Stimulated activated CD8-positive, alpha-beta memory T cell treated with anti-CD3 and anti-CD28 coated beads, Interleukin-15, amount 100 ng/mL, for 24 hours (primary cell): ENCODE measurements around the gene ATP11A.
"Not testable (repeated sequence)": the region's sequence is repeated elsewhere in the genome, so short reads cannot be mapped to it uniquely, and the experiment has no call there.

Experiments
- DNase-seq: peaks from one replicate; pipeline ENCODE4 v3.0.0-alpha.2; 2020; ENCODE audit warnings: low read depth

Gene ATP11A

DNA sequence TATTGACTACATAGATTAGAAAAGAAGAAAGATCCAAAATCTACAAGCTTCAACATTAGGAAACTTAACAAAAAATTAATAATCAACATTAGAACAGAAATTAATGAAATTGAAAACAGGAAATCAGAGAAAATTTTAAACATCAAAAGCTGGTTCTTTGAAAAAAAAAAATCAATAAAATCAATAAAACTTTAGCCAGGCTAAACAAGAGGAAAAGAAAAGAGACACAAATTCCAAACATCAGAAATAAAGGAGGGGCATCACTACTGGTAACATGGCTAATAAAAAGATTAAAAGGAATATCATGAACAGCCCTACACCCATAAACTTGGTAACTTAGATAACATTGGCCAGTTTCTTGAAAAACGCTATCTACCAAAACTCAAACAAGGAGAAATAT, 110.2 kb downstream of the ATP11A start:
- no peak for DNase-seq

- not testable (repeated sequence) for DNase-seq
These were observed 111.0 kb downstream of the ATP11A start for GRCh38 chr13:112800807-112801206.

DNA sequence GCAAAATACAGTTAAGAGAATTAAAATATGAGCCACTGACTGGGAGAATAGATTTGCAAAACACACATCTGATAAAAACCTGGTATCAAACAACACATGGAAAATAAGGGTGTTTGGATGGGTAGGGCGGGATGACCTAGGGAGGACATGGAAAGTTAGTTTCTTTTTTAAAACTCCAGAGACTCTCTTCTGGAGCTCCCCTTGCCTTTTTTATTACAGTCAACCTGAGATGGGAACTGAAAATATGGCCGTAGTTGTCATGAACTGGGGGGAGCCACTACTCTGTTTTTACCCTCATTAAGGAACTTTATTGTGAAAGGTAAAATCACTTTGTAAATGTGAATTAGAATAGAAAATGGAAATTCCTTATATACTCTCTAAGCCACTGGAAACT, 113.0 kb downstream of the ATP11A start:
- DNase-seq: no peak

DNA sequence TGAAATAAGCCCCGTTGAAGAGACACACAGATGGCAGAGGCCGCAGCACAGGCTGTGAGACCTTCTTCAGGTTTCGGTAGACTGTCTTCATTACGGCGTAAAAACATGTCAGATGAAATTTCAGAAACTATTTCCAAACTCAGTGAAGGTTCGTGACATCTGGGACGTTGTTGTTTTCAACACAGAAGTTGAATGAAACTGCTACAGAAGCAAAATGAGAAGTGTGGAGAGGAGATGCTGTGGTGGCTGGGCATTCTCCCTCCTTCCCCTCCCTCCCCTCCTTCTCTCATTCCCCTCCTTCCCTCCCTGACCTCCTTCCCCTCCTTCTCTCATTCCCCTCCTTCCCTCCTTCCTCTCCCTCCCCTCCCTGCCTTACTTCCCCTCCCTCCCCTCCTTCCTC, 113.6 kb downstream of the ATP11A start:
- no peak for DNase-seq

DNA sequence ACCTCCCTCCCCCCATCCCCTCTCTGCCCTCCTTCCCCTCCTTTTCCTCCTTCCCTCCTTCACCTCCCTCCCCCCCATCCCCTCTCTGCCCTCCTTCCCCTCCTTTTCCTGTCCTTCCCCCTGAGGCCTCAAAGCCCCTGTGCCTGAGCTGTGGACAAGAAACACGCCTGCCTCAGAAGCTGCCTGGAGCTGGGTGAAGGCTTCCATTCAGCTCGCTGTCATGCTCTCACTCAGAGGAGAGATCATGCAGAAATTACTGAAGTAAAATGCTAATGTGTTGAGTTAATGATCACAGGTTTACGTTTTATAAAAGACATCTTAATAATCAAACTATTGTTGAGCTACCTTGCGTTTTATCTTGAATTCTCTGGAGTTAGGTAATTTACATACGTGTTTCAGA, 114.5 kb downstream of the ATP11A start:
- DNase-seq: no peak

DNA sequence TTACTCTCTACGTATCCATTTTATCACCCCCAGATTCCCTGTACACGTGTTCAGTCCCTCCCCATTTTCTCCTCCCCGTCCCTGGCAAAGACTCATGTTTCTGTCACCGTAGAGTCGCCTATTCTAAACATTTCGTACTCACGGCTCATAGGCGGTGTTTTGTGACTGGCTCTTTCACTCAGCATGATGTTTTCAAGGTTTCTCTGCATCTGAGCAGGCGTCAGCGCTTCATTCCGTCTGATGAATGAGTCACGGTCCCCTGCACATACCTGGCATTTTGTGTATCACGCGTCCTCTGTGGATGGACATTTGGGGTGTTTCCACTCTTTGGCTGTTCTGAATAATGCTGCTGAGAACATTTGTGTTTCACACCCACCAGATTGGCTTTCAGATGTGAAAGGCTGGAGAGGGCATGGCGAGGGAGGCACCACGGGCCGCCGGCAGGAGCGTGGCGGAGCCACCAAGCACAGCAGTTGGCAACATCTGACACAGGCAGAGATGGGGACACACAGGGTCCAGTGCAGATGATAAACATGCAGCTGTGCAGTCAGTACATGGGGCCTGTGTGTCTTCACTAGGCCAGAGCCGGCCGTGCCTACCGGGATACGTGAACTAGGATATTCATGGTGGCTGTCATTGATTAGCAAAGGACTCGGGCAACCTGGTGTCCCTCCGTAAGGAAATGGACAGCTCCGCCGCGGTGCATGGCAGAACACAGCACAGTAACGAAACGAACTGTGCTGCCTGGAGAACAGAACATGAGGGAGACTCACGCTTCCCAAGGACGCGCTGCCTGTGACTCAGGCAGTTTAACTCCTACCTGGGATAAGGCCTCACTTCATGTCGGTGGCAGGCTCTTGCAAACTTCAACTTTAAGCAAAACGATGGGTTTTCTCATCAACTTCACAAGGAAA, 117.2 kb downstream of the ATP11A start:
- no peak for DNase-seq

GRCh38 chr13:112807653-112808376, 118.0 kb downstream of the ATP11A start:
- no peak for DNase-seq

DNA sequence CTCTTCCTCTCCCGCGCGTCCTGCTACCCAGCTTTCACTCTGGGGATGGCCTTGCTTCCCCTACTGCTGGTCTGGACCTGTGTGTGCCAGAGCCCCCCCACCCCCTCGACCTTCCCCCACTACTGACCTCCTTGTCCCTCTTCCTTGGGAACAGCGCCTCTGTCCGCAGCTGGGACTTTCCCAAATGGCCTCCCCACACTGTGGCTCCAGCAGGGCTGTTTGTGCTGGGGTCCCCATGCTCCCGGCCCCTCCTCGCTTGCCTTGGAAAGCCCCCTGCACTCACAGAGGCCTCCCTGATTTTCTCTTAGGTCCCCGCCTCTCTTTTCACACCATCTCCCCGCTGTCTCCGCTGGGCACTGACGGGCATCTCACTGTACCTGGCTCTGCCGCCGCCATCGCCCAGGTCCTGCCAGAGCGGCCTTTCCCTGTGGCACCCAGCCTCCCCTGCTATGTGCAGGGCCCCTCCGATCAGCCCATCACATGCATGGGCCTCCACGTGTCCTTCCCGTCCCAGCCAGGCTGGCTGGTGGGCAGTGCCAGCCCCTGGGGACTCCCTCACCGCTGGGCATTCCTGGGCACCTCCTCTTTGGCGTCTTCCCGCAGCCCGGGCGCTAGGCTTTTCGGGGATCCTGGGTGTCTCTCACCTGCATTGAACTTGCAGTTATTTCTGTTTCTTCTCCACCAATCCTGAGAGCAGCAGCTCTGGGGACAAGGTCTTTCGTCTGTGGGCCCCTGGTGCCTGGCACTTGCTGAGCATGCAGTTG, 118.7 kb downstream of the ATP11A start:
- DNase-seq: no peak

GRCh38 chr13:112809332-112810315, 119.8 kb downstream of the ATP11A start:
- DNase-seq: no peak

- DNase-seq: no peak
These were observed 120.8 kb downstream of the ATP11A start for GRCh38 chr13:112810608-112811007.

DNA sequence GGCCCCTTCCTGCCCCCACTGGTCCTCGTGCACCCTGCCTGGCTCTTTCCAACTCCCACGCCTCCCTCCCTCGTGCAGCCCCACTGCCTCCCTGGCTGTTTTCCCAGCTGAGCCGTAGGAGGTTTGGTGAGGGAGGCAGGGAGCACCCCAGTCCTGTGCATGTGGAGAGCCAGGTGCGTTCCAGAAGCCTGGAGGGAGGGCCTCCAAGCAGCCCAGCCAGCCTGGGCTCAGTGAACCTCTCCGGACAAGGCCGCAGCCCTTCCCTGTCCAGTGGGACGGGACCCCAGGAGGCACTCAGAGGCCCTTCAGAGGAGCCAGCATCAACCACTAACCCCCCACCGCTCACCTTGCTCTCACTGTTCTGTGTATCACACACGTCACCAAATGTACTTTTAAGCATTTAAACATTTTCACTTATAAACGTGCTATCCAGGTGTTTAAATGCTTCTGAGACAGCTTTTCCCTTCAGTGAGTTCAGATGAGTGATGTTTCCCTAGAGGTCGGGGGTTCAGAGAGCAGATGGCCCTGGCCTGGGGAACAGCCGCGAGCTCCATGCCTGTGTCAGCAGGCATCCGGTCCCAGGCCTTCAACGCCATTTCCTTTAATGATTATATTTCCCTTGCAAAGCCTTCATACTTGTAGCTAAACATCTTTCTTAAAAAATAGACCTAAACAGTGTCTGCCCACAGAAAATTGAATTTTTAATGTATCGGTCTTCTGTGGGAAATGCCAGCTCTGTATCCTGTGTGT, 122.6 kb downstream of the ATP11A start:
- DNase-seq: no peak

GRCh38 chr13:112813552-112813951, 123.7 kb downstream of the ATP11A start:
- no peak for DNase-seq

GRCh38 chr13:112814905-112815585, 125.2 kb downstream of the ATP11A start:
- no peak for DNase-seq

DNA sequence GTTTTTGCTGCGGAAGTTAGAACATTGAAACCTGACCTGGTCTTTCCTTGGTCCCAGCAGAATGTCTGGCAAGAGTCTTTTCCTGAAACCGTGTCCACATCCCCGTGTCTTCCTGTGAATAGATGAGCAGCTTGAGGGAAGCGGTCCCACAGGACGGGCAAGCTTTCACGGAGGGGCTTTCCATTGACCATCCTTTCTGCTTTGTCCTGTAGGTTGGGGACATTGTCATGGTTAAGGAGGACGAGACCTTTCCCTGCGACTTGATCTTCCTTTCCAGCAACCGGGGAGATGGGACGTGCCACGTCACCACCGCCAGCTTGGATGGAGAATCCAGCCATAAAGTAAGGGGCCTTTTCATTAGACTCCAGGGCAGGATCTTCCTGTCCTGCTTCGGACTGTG, 126.0 kb downstream of the ATP11A start:
- no peak for DNase-seq

- no peak for DNase-seq
These were observed 128.3 kb downstream of the ATP11A start for GRCh38 chr13:112818040-112818697.

DNA sequence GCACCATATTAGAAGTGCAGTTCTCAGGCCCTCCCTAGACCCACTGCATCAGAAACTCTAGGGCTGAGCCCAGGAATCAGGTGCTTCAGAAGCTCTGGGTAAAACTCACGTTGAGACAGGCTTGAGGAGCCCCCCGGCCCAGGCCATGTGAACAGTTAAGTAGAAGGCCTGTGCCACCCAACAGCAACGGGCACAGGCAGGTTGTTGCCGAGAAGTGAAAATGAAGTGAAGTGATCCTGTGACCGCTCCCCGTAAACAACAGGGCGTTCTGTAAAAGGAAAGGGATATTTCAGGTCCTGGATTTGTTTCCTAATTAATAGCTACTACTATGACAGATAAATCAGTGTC, 128.8 kb downstream of the ATP11A start:
- no peak for DNase-seq

- no peak for DNase-seq
These were observed 129.3 kb downstream of the ATP11A start for GRCh38 chr13:112819111-112819510.

GRCh38 chr13:112819816-112820215, 130.0 kb downstream of the ATP11A start:
- DNase-seq: no peak

GRCh38 chr13:112820318-112820717, 130.5 kb downstream of the ATP11A start:
- DNase-seq: no peak
